GM19240 (cell line): ENCODE results near the gene CHCHD6.

ENCODE experiments used
- DNase-seq: peaks from one replicate; pipeline ENCODE4 v3.0.0; 2011; ENCODE audit warnings: low spot score; ENCODE audit not compliant: insufficient read length

The CHCHD6 gene

GRCh38 chr3:126957776-126958637 is 254.0 kb downstream of the CHCHD6 start:
- no peak for DNase-seq

GRCh38 chr3:126958638-126959085 is 254.6 kb downstream of the CHCHD6 start:
- DNase-seq, result no peak

- no peak for DNase-seq
These were observed 255.3 kb downstream of the CHCHD6 start for GRCh38 chr3:126959136-126959920.

- DNase-seq, result no peak
These were observed 256.0 kb downstream of the CHCHD6 start for GRCh38 chr3:126959921-126960603.

GRCh38 chr3:126960604-126960995 is 256.6 kb downstream of the CHCHD6 start:
- DNase-seq, result no peak

- DNase-seq, result no peak
These were observed 257.3 kb downstream of the CHCHD6 start for GRCh38 chr3:126961191-126961790.

- DNase-seq, result no peak
These were observed 257.9 kb downstream of the CHCHD6 start for GRCh38 chr3:126961791-126962461.

GRCh38 chr3:126962756-126963155 is 258.7 kb downstream of the CHCHD6 start:
- DNase-seq, result no peak

- DNase-seq, result no peak
These were observed 259.5 kb downstream of the CHCHD6 start for GRCh38 chr3:126963261-126964190.

GRCh38 chr3:126964261-126964660 is 260.2 kb downstream of the CHCHD6 start:
- no peak for DNase-seq

GRCh38 chr3:126964950-126965349 is 260.9 kb downstream of the CHCHD6 start:
- DNase-seq, result no peak

GRCh38 chr3:126965526-126966080 is 261.6 kb downstream of the CHCHD6 start:
- no peak for DNase-seq

- DNase-seq, result no peak
These were observed 263.3 kb downstream of the CHCHD6 start for GRCh38 chr3:126967386-126967785.

GRCh38 chr3:126968391-126969390 is 264.7 kb downstream of the CHCHD6 start:
- DNase-seq, result no peak

- no peak for DNase-seq
These were observed 265.5 kb downstream of the CHCHD6 start for GRCh38 chr3:126969586-126969985.

- DNase-seq, result no peak
These were observed 266.1 kb downstream of the CHCHD6 start for GRCh38 chr3:126970101-126970500.

GRCh38 chr3:126970921-126971320 is 266.9 kb downstream of the CHCHD6 start:
- no peak for DNase-seq

- DNase-seq, result no peak
These were observed 267.9 kb downstream of the CHCHD6 start for GRCh38 chr3:126971891-126972351.
